IMR-90 (cell line): ENCODE data around the gene MORN5. TPM values are rescaled to one million over a fixed set of nuclear protein-coding genes. Genes with fewer than 3 reads are reported as not detected.

Source experiments
- ATAC-seq: fragments of 200-7000 bp; cut with Tn5 transposase; 2 replicates; pipeline ENCODE4 v1.9.1; 2020; ENCODE audit warnings: low read depth, mild to moderate bottlenecking, moderate library complexity
- BruUV-seq: library from RNA; stranded (reverse); fragments of 400-500 nt; replicated peaks from 2 replicates; lab custom pipeline; 2021; lab: Mats Ljungman, UMichigan
- CTCF ChIA-PET: fragments of 300-600 bp; formaldehyde crosslinking; extraction: SDS; loops from one replicate; lab custom pipeline; 2021; ENCODE audit warnings: antibody characterized with exemption; lab: Yijun Ruan, JAX
- POLR2A ChIA-PET: fragments of 300-600 bp; sonication (Branson Sonifier 250); formaldehyde crosslinking; loops from one replicate; lab custom pipeline; 2022; ENCODE audit warnings: antibody characterized with exemption; ENCODE audit not compliant: unreplicated experiment; lab: Charles Lee
- DNase-seq: peaks from one replicate; pipeline ENCODE4 v3.0.0; 2013
- H2AFZ ChIP-seq: replicated peaks from 2 replicates; pipeline ENCODE3; 2013; ENCODE audit warnings: low read length, mild to moderate bottlenecking; ENCODE audit not compliant: poor library complexity
- H2AK5ac ChIP-seq: 2 replicates; pipeline ENCODE4 v1.6.1; 2013; ENCODE audit warnings: low read depth, low read length, inconsistent platforms
- H2AK9ac ChIP-seq: replicated peaks from 2 replicates; pipeline ENCODE3; 2013; ENCODE audit warnings: mild to moderate bottlenecking, low read depth, low read length, moderate library complexity; ENCODE audit not compliant: poor library complexity
- H2BK120ac ChIP-seq: 2 replicates; pipeline ENCODE4 v1.6.1; 2013; ENCODE audit warnings: low read depth, low read length, inconsistent platforms
- H2BK15ac ChIP-seq: 3 replicates; pipeline ENCODE4 v1.6.1; 2013; ENCODE audit warnings: low read depth, low read length, inconsistent platforms
- H2BK20ac ChIP-seq: 2 replicates; pipeline ENCODE4 v1.6.1; 2013; ENCODE audit warnings: low read depth, mild to moderate bottlenecking, inconsistent platforms, low read length, moderate library complexity
- H2BK5ac ChIP-seq: 2 replicates; pipeline ENCODE4 v1.6.1; 2013; ENCODE audit warnings: mild to moderate bottlenecking, low read depth, low read length, inconsistent platforms; ENCODE audit not compliant: poor library complexity, severe bottlenecking
- H3K14ac ChIP-seq: replicated peaks from 2 replicates; pipeline ENCODE4 v1.6.1; 2013; ENCODE audit warnings: low read depth, low read length, inconsistent platforms
- H3K18ac ChIP-seq: 2 replicates; pipeline ENCODE4 v1.6.1; 2013; ENCODE audit warnings: low read depth, low read length, control low read depth
- H3K23ac ChIP-seq: 2 replicates; pipeline ENCODE4 v1.6.1; 2013; ENCODE audit warnings: low read depth, low read length, inconsistent platforms
- H3K27ac ChIP-seq: 2 replicates; pipeline ENCODE4 v1.5.1; 2013; ENCODE audit warnings: mild to moderate bottlenecking, control low read depth, low read length; ENCODE audit not compliant: insufficient read depth
- H3K27me3 ChIP-seq: 2 replicates; pipeline ENCODE4 v1.6.1; 2013; ENCODE audit warnings: low read length; ENCODE audit not compliant: control insufficient read depth, insufficient read depth
- H3K36me3 ChIP-seq: 2 replicates; pipeline ENCODE4 v1.6.1; 2013; ENCODE audit warnings: low read length, mixed read lengths; ENCODE audit not compliant: control insufficient read depth, insufficient read depth
- H3K4ac ChIP-seq: 2 replicates; pipeline ENCODE4 v1.6.1; 2013; ENCODE audit warnings: low read depth, low read length, inconsistent platforms
- H3K4me1 ChIP-seq: 2 replicates; pipeline ENCODE4 v1.6.1; 2013; ENCODE audit warnings: low read length, mixed read lengths; ENCODE audit not compliant: control insufficient read depth, insufficient read depth
- H3K4me2 ChIP-seq: 2 replicates; pipeline ENCODE4 v1.6.1; 2013; ENCODE audit warnings: low read depth, mild to moderate bottlenecking, control low read depth, low read length, moderate library complexity
- H3K4me3 ChIP-seq: 2 replicates; pipeline ENCODE4 v1.5.1; 2013; ENCODE audit warnings: low read depth, mild to moderate bottlenecking, control low read depth, low read length, moderate library complexity; ENCODE audit not compliant: insufficient read depth
- H3K56ac ChIP-seq: 2 replicates; pipeline ENCODE4 v1.6.1; 2013; ENCODE audit warnings: low read length, inconsistent platforms; ENCODE audit not compliant: insufficient read depth; ENCODE audit errors: extremely low read depth
- H3K79me1 ChIP-seq, 2 experiments: 2 replicates each; pipeline ENCODE4 v1.6.1; 2013; ENCODE audit warnings: low read length in 2 of 2, inconsistent platforms in 1 of 2, low read depth in 1 of 2
- H3K9ac ChIP-seq: 2 replicates; pipeline ENCODE4 v1.6.1; 2013; ENCODE audit warnings: low read depth, low read length, control low read depth
- H3K9me1 ChIP-seq: 2 replicates; pipeline ENCODE4 v1.6.1; 2013; ENCODE audit warnings: low read length, inconsistent platforms; ENCODE audit not compliant: insufficient read depth
- H3K9me3 ChIP-seq: 2 replicates; pipeline ENCODE4 v1.6.1; 2013; ENCODE audit warnings: low read length; ENCODE audit not compliant: control insufficient read depth, insufficient read depth
- H4K20me1 ChIP-seq: 2 replicates; pipeline ENCODE4 v1.6.1; 2013; ENCODE audit warnings: low read length, inconsistent platforms; ENCODE audit not compliant: insufficient read depth
- H4K5ac ChIP-seq: 2 replicates; pipeline ENCODE4 v1.6.1; 2013; ENCODE audit warnings: mild to moderate bottlenecking, low read depth, low read length, control low read depth
- H4K8ac ChIP-seq, 2 experiments: 2 replicates each; pipeline ENCODE4 v1.6.1; 2013; ENCODE audit warnings: low read depth in 2 of 2, low read length in 2 of 2, control low read depth in 1 of 2, inconsistent platforms in 1 of 2
- H4K91ac ChIP-seq: 2 replicates; pipeline ENCODE4 v1.6.1; 2013; ENCODE audit warnings: low read depth, low read length, inconsistent platforms; ENCODE audit not compliant: insufficient read depth
- BHLHE40 ChIP-seq: fragments of 150-350 bp; IDR thresholded peaks from 2 replicates; pipeline ENCODE4 v1.6.1; 2016; ENCODE audit warnings: mild to moderate bottlenecking, low read depth, low read length
- CEBPB ChIP-seq: IDR thresholded peaks from 2 replicates; pipeline ENCODE4 v1.6.1; 2012; ENCODE audit warnings: low read depth, low read length, improper control_type of control experiment
- CHD1 ChIP-seq: IDR thresholded peaks from 2 replicates; pipeline ENCODE4 v1.6.1; 2012; ENCODE audit warnings: low read depth, low read length, improper control_type of control experiment
- FOS ChIP-seq: fragments of 150-350 bp; IDR thresholded peaks from 2 replicates; pipeline ENCODE4 v1.6.1; 2016; ENCODE audit warnings: low read depth, low read length
- MAFK ChIP-seq: IDR thresholded peaks from 2 replicates; pipeline ENCODE4 v1.6.1; 2012; ENCODE audit warnings: low read depth, low read length, improper control_type of control experiment
- MAZ ChIP-seq: IDR thresholded peaks from 2 replicates; pipeline ENCODE4 v1.6.1; 2012; ENCODE audit warnings: low read depth, mild to moderate bottlenecking, low read length, improper control_type of control experiment, moderate library complexity, borderline replicate concordance
- MXI1 ChIP-seq: IDR thresholded peaks from 2 replicates; pipeline ENCODE4 v1.6.1; 2012; ENCODE audit warnings: low read depth, mild to moderate bottlenecking, low read length, moderate library complexity, borderline replicate concordance
- NFE2L2 ChIP-seq: fragments of 150-350 bp; IDR thresholded peaks from 2 replicates; pipeline ENCODE4 v1.6.1; 2016; ENCODE audit warnings: low read depth, mild to moderate bottlenecking, low read length
- POLR2A ChIP-seq: IDR thresholded peaks from 2 replicates; pipeline ENCODE4 v1.6.1; 2012; ENCODE audit warnings: mild to moderate bottlenecking, low read depth, low read length
- RAD21 ChIP-seq: IDR thresholded peaks from 2 replicates; pipeline ENCODE4 v1.6.1; 2012; ENCODE audit warnings: low read length, improper control_type of control experiment
- RCOR1 ChIP-seq: IDR thresholded peaks from 2 replicates; pipeline ENCODE4 v1.6.1; 2012; ENCODE audit warnings: mild to moderate bottlenecking, low read length, improper control_type of control experiment; ENCODE audit not compliant: insufficient replicate concordance
- RFX5 ChIP-seq: IDR thresholded peaks from 2 replicates; pipeline ENCODE4 v1.8.0; 2012; ENCODE audit warnings: low read depth, mild to moderate bottlenecking, low read length, moderate library complexity
- SMC3 ChIP-seq: fragments of 150-350 bp; IDR thresholded peaks from 2 replicates; pipeline ENCODE4 v1.6.1; 2016; ENCODE audit warnings: low read depth, mild to moderate bottlenecking, antibody characterized with exemption, low read length, moderate library complexity
- WGBS, 2 experiments: methylation state at CpG; one replicate each; pipeline versions ENCODE4 v1.1.5 to v1.1.7; 2013; ENCODE audit warnings: missing lambda C conversion rate in 2 of 2; ENCODE audit not compliant: insufficient read length in 1 of 2; ENCODE audit errors: extremely low coverage in 2 of 2; 5-methylcytosine and 5-hydroxymethylcytosine counted together
- dilution Hi-C: fragments of 300-500 bp; cut with HindIII; formaldehyde crosslinking; loops from one replicate; pipeline ENCODE4 v1.14.3; 2018; ENCODE audit warnings: low sequenced_read_pairs; ENCODE audit not compliant: unreplicated experiment
- in situ Hi-C: fragments of 300-500 bp; cut with MboI; formaldehyde crosslinking; loops from 3 replicates; pipeline ENCODE4 v1.14.3; 2019; ENCODE audit warnings: low sequenced_read_pairs, inconsistent platforms, mixed read lengths
- intact Hi-C: fragments of 100-400 bp; cut with micrococcal nuclease; formaldehyde crosslinking; loops from 2 replicates; pipeline ENCODE4 v1.10.0; 2022
- polyA plus RNA-seq, 3 experiments: library from polyadenylated mRNA; depleted of rRNA; stranded (reverse); fragments of >200 nt; gene quantifications; 2 replicates each; pipeline ENCODE4 v1.2.3, GENCODE V29; 2012; ENCODE audit warnings: low replicate concordance in 1 of 3
- total RNA-seq: library from RNA; depleted of rRNA; stranded (reverse); fragments of >200 nt; gene quantifications from 2 replicates; pipeline ENCODE4 v1.2.3, GENCODE V29; 2012
- TF ChIP-seq, protein P1 (sequence below): fragments of 150-350 bp; IDR thresholded peaks from 2 replicates; pipeline ENCODE4 v1.6.1; 2017; ENCODE audit warnings: mild to moderate bottlenecking, antibody characterized with exemption, low read length, low read depth
- TF ChIP-seq, protein P2 (sequence below): fragments of 150-350 bp; IDR thresholded peaks from 2 replicates; pipeline ENCODE4 v1.6.1; 2016; ENCODE audit warnings: low read depth, mild to moderate bottlenecking, low read length, moderate library complexity, borderline replicate concordance
- TF ChIP-seq, protein P3 (sequence below): conservative IDR thresholded peaks from 2 replicates; pipeline ENCODE4 v1.5.1; 2012; ENCODE audit warnings: mild to moderate bottlenecking, low read depth, low read length, improper control_type of control experiment

Gene MORN5
- total and polyA plus RNA-seq, 2 of the 4 experiments (the other 2 are of a cell fraction): not detected

DNA sequence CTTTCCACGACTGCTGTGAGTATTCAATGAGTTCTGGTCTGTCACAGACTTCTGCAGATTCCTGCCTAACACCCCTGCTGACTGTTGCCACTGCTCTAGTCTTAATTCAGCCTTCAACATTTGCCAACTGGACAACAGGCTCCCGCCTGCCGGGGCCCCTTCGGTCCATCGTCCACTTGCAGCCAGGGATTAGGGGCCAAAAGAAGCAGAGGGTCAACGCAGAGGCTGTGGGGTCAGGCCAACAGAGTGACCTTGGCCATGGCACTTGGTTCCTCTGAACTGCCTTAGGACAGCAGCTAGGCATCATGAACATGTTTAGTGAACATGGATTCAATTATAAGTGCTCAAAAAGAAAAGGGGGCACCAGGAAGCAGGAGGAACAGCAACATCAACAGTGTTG, 28.7 kb downstream of the MORN5 start:
- Histone ChIP-seq H2AK5ac (no peak overlapping the region), H3K18ac (no peak overlapping the region), H2BK15ac (no peak overlapping the region), H3K14ac (no peak overlapping the region), H2BK5ac (no peak overlapping the region), H4K20me1 (no peaks in the 10 kb centered on the region), H3K4me2 (no peak overlapping the region), H4K8ac (no peak overlapping the region), H3K79me1 (no peaks in the 10 kb centered on the region), H3K4me1 (no peaks in the 10 kb centered on the region), H3K9me3 (no peaks in the 10 kb centered on the region), H3K56ac (no peak overlapping the region), H3K4me3 (no peak overlapping the region), H2BK20ac (no peak overlapping the region), H3K4ac (no peak overlapping the region), H3K9me1 (peaks cover 3% of the 10 kb centered on the region; the same call in 1 of the 2 replicates), H2BK120ac (no peak overlapping the region), H3K27ac (no peak overlapping the region), H4K5ac (no peak overlapping the region), H2AK9ac (no peak overlapping the region), H3K36me3 (no peaks in the 10 kb centered on the region), H2AFZ (no peak overlapping the region), H3K9ac (no peak overlapping the region), H4K91ac (no peak overlapping the region), H3K23ac (no peak overlapping the region), H3K27me3 (peaks cover 26% of the 10 kb centered on the region)
- ATAC-seq: no peak
- ChIA-PET CTCF (no interaction called here), POLR2A (no interaction called here)
- in situ Hi-C loops: no loop called here
- intact Hi-C loops: no loop called here
- TF ChIP-seq NFE2L2: no peak
- no peak for TF ChIP-seq CHD1
- TF ChIP-seq, protein P1, sequence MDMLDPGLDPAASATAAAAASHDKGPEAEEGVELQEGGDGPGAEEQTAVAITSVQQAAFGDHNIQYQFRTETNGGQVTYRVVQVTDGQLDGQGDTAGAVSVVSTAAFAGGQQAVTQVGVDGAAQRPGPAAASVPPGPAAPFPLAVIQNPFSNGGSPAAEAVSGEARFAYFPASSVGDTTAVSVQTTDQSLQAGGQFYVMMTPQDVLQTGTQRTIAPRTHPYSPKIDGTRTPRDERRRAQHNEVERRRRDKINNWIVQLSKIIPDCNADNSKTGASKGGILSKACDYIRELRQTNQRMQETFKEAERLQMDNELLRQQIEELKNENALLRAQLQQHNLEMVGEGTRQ: no peak
- TF ChIP-seq POLR2A: no peak
- TF ChIP-seq BHLHE40: no peak
- TF ChIP-seq CEBPB: no peak
- TF ChIP-seq, protein P2, sequence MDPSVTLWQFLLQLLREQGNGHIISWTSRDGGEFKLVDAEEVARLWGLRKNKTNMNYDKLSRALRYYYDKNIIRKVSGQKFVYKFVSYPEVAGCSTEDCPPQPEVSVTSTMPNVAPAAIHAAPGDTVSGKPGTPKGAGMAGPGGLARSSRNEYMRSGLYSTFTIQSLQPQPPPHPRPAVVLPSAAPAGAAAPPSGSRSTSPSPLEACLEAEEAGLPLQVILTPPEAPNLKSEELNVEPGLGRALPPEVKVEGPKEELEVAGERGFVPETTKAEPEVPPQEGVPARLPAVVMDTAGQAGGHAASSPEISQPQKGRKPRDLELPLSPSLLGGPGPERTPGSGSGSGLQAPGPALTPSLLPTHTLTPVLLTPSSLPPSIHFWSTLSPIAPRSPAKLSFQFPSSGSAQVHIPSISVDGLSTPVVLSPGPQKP: no peak
- TF ChIP-seq MXI1: no peak
- no peak for TF ChIP-seq FOS
- no peak for TF ChIP-seq RAD21
- TF ChIP-seq RCOR1: no peak
- no peak for TF ChIP-seq RFX5
- TF ChIP-seq SMC3: no peak
- no peak for TF ChIP-seq MAZ
- TF ChIP-seq, protein P3, sequence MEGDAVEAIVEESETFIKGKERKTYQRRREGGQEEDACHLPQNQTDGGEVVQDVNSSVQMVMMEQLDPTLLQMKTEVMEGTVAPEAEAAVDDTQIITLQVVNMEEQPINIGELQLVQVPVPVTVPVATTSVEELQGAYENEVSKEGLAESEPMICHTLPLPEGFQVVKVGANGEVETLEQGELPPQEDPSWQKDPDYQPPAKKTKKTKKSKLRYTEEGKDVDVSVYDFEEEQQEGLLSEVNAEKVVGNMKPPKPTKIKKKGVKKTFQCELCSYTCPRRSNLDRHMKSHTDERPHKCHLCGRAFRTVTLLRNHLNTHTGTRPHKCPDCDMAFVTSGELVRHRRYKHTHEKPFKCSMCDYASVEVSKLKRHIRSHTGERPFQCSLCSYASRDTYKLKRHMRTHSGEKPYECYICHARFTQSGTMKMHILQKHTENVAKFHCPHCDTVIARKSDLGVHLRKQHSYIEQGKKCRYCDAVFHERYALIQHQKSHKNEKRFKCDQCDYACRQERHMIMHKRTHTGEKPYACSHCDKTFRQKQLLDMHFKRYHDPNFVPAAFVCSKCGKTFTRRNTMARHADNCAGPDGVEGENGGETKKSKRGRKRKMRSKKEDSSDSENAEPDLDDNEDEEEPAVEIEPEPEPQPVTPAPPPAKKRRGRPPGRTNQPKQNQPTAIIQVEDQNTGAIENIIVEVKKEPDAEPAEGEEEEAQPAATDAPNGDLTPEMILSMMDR: no peak
- TF ChIP-seq MAFK: no peak
- dilution Hi-C loops: no loop called here
- 96% methylated on average over 4 of the region's 6 CpGs; no CpG with 5 or more reads in 1 of the 2 experiments for WGBS, 2 experiments
- no TSS peak for BruUV-seq
- no peak for DNase-seq
